K562 (cell line): ENCODE data around the gene ACRBP. TPM values are rescaled to one million over a fixed set of nuclear protein-coding genes. Genes with fewer than 3 reads are reported as not detected.

Source experiments
- BRD9 ChIP-seq: fragments of 450-650 bp; IDR thresholded peaks from 2 replicates; pipeline ENCODE4 v1.6.1; 2018; ENCODE audit warnings: low read depth; ENCODE audit not compliant: partially characterized antibody
- CBX8 ChIP-seq: fragments of 200-600 bp; sonication (generic); IDR thresholded peaks from 2 replicates; pipeline ENCODE4 v1.6.1; 2012; ENCODE audit warnings: borderline replicate concordance, mixed run types, low read depth, mild to moderate bottlenecking, moderate library complexity, mixed read lengths, low read length, control low read depth, inconsistent platforms; ENCODE audit not compliant: poor library complexity, severe bottlenecking; ENCODE audit errors: extremely low read depth
- CHD1 ChIP-seq: fragments of 200-600 bp; sonication (generic); IDR thresholded peaks from one replicate; pipeline ENCODE4 v1.6.1; 2012; ENCODE audit warnings: mild to moderate bottlenecking, moderate library complexity, low read length, inconsistent platforms
- ETV6 ChIP-seq, 3 experiments: fragments of 150-350 bp in 1 of 3; sonication (generic) in 1 of 3; formaldehyde crosslinking in 1 of 3; IDR thresholded peaks; 2 replicates each; pipeline versions ENCODE4 v1.6.1 to v1.8.0; 2014 to 2022; ENCODE audit warnings: borderline replicate concordance in 2 of 3, low read depth in 2 of 3, antibody characterized with exemption in 1 of 3, low read length in 1 of 3, mild to moderate bottlenecking in 1 of 3, missing genetic modification reagents in 1 of 3
- GABPB1 ChIP-seq: sonication (generic); formaldehyde crosslinking; IDR thresholded peaks from 2 replicates; pipeline ENCODE4 v1.8.0; 2022; ENCODE audit warnings: mild to moderate bottlenecking, missing genetic modification reagents
- GATAD2B ChIP-seq: fragments of 450-650 bp; IDR thresholded peaks from 2 replicates; pipeline ENCODE4 v1.6.1; 2017; ENCODE audit warnings: mild to moderate bottlenecking, borderline replicate concordance
- HDAC1 ChIP-seq, 2 experiments: fragments of 450-650 bp; IDR thresholded peaks; 2 replicates each; pipeline ENCODE4 v1.6.1; 2016 to 2017; ENCODE audit warnings: inconsistent platforms in 1 of 2, mild to moderate bottlenecking in 1 of 2, moderate library complexity in 1 of 2
- PHF21A ChIP-seq: fragments of 450-650 bp; IDR thresholded peaks from 2 replicates; pipeline ENCODE4 v1.6.1; 2017; ENCODE audit warnings: low read depth, borderline replicate concordance
- PHF8 ChIP-seq: fragments of 200-600 bp; sonication (generic); IDR thresholded peaks from 2 replicates; pipeline ENCODE4 v1.6.1; 2012; ENCODE audit warnings: mixed run types, mild to moderate bottlenecking, inconsistent platforms, low read length, moderate library complexity, borderline replicate concordance
- RNF2 ChIP-seq: sonication (generic); IDR thresholded peaks from 2 replicates; pipeline ENCODE4 v1.6.1; 2016
- SMAD3 ChIP-seq: fragments of 450-650 bp; formaldehyde crosslinking; conservative IDR thresholded peaks from 2 replicates; pipeline ENCODE4 v1.4.0; 2020; ENCODE audit warnings: mild to moderate bottlenecking
- SMC3 ChIP-seq: conservative IDR thresholded peaks from 2 replicates; pipeline ENCODE4 v1.6.1; 2011; ENCODE audit warnings: low read depth, low read length, improper control_type of control experiment; ENCODE audit not compliant: insufficient read depth
- SRSF7 ChIP-seq: fragments of 200-400 bp; formaldehyde crosslinking; optimal IDR thresholded peaks from 2 replicates; pipeline ENCODE3; 2017; ENCODE audit warnings: mild to moderate bottlenecking, low read depth, low read length
- U2AF2 ChIP-seq: fragments of 200-400 bp; formaldehyde crosslinking; optimal IDR thresholded peaks from 2 replicates; pipeline ENCODE3; 2017; ENCODE audit warnings: low read depth, mild to moderate bottlenecking, low read length
- ZNF445 ChIP-seq: fragments of 250-450 bp; sonication (Bioruptor Pico); IDR thresholded peaks from 2 replicates; pipeline ENCODE4 v1.4.0; 2020; ENCODE audit warnings: low read depth, mild to moderate bottlenecking, moderate library complexity
- polyA plus RNA-seq, 8 experiments: library from polyadenylated mRNA; depleted of rRNA in 4 of 8; stranded (reverse) in 5 of 8; unstranded in 3 of 8; fragments of >200 nt; fragmentation: Nextera tagmentation in 2 of 8; fragmentation: Illumina TruSeq in 1 of 8; extraction: Ambion mirVana in 2 of 8; extraction: Trizol in 1 of 8; gene quantifications; 2 replicates each; pipeline versions ENCODE4 v1.2.1 to v1.2.3, GENCODE V29; 2011 to 2014; ENCODE audit warnings: inconsistent platforms in 1 of 8, missing spikeins in 1 of 8
- total RNA-seq, 7 experiments: library from RNA; depleted of rRNA in 6 of 7; stranded (reverse); fragments of >200 nt in 6 of 7; fragmentation: Illumina TruSeq in 2 of 7; extraction: Trizol in 2 of 7; gene quantifications; 2 replicates each; pipeline versions ENCODE4 v1.2.1 to v1.2.3, GENCODE V29; 2011 to 2021; ENCODE audit warnings: low replicate concordance in 1 of 7
- TF ChIP-seq, protein P1 (sequence below): fragments of 450-650 bp; IDR thresholded peaks from 2 replicates; pipeline ENCODE4 v1.6.1; 2016
- TF ChIP-seq, protein P2 (sequence below): sonication (generic); formaldehyde crosslinking; IDR thresholded peaks from 2 replicates; pipeline ENCODE4 v1.8.0; 2022; ENCODE audit warnings: mild to moderate bottlenecking, missing genetic modification reagents
- TF ChIP-seq, protein P3 (sequence below): fragments of 450-650 bp; formaldehyde crosslinking; IDR thresholded peaks from 2 replicates; pipeline ENCODE4 v1.4.0; 2020; ENCODE audit warnings: mild to moderate bottlenecking, moderate library complexity

ACRBP gene
- total and polyA plus RNA-seq, 9 of the 15 experiments (the other 6 are each of a cell fraction or from before 2014, with no cell fraction given): 3.1 to 31.8 (median 8.4) TPM

DNA sequence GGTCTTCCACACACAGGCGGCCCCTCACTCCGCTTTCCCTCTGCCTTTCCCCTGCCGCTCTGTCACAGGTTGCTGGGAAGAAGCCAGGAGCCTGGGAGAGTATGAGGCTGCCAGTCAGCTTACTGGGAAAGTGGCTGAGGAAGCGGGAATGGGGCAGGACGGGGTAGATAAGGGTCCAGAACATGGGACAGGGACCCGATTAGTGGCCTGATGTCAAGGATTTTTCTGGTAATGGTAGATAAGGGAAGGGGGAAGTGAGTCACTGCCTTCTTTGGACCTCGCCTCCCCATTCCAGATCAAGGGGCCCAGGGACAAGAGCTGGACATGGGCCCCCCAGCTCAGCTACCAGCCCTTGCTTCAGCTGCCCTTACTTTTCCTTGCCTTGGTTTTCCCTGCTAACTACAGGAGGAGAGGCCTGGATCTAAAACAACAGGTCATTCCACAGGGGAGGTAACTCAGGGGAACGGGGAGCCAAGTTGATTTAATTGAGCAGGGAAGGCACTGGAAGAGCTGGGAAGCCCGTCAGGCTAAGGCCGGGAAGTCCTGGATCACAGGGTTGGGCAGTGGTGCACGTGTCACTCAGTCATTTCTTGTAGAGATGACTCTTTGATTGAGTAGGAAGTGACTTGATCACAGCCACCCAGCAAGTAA is 8.0 kb downstream of the ACRBP start (continued):
- TF ChIP-seq, protein P1, sequence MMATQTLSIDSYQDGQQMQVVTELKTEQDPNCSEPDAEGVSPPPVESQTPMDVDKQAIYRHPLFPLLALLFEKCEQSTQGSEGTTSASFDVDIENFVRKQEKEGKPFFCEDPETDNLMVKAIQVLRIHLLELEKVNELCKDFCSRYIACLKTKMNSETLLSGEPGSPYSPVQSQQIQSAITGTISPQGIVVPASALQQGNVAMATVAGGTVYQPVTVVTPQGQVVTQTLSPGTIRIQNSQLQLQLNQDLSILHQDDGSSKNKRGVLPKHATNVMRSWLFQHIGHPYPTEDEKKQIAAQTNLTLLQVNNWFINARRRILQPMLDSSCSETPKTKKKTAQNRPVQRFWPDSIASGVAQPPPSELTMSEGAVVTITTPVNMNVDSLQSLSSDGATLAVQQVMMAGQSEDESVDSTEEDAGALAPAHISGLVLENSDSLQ: peak; percentile 64
- peak; percentile 86 for TF ChIP-seq RNF2
- TF ChIP-seq CHD1: no peak
- TF ChIP-seq SRSF7: no peak
- TF ChIP-seq BRD9: no peak
- TF ChIP-seq CBX8: no peak
- peak; percentile 39; the same call in 1 of the 2 replicates for TF ChIP-seq GABPB1
- no peak for TF ChIP-seq ZNF445 (CRISPR knock-in tag)
- no peak for TF ChIP-seq PHF8
- TF ChIP-seq, protein P2, sequence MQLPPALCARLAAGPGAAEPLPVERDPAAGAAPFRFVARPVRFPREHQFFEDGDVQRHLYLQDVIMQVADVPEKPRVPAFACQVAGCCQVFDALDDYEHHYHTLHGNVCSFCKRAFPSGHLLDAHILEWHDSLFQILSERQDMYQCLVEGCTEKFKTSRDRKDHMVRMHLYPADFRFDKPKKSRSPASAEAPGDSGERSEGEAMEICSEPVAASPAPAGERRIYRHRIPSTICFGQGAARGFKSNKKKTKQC (CRISPR knock-in tag): no peak
- peak; percentile 61; the same call in 1 of the 2 replicates for TF ChIP-seq GATAD2B
- TF ChIP-seq, protein P3, sequence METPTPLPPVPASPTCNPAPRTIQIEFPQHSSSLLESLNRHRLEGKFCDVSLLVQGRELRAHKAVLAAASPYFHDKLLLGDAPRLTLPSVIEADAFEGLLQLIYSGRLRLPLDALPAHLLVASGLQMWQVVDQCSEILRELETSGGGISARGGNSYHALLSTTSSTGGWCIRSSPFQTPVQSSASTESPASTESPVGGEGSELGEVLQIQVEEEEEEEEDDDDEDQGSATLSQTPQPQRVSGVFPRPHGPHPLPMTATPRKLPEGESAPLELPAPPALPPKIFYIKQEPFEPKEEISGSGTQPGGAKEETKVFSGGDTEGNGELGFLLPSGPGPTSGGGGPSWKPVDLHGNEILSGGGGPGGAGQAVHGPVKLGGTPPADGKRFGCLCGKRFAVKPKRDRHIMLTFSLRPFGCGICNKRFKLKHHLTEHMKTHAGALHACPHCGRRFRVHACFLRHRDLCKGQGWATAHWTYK (CRISPR knock-in tag): no peak
- TF ChIP-seq U2AF2: no peak
- no peak for TF ChIP-seq SMAD3 (CRISPR knock-in tag)
- peak in 1 of 2 experiments; percentile 67; a peak in 1 of 4 replicates for TF ChIP-seq HDAC1 (IDR thresholded peaks at IDR 0.05)
- peak; percentile 86; the same call in 1 of the 2 replicates for TF ChIP-seq PHF21A
- no peak for TF ChIP-seq SMC3
- 0 out of 4 replicates have a peak, but pooled peaks of 1 of the 2 experiments have one; percentile 38 for TF ChIP-seq ETV6 (IDR thresholded peaks at IDR 0.05; ENCODE audit: borderline replicate concordance in 1 of 2, low read depth in 2 of 2, low read length in 1 of 2)
- TF ChIP-seq ETV6 (CRISPR knock-in tag; IDR thresholded peaks at IDR 0.05; ENCODE audit: borderline replicate concordance): no peak
